Measurements from ENCODE around the gene PLEKHS1.
"Not testable (repeated sequence)": the region's sequence is repeated elsewhere in the genome, so short reads cannot be mapped to it uniquely, and the experiment has no call there.

PLEKHS1 gene

DNA sequence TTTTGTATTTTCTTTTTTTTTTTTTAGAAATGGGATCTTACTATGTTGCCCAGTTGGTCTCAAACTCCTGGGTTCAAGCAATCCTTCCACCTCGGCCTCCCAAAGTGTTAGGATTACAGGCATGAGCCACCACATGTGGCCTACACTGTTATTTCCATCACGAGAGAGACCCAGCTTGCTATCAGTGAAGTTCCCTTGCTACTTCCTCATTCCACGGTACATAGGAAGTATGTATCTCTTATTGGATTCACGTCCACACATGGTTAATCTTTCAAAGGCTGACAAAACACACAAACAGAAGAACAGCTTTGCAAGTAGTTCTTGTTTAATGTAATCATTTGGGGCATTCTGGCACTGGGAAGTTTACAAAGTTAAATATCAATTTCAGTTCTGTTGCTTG is 51.5 kb downstream of the PLEKHS1 start:
- no peak for ATAC-seq

GRCh38 chr10:113806503-113806902 is 55.0 kb downstream of the PLEKHS1 start:
- no peak for ATAC-seq

GRCh38 chr10:113808168-113808567 is 56.7 kb downstream of the PLEKHS1 start:
- no peak for ATAC-seq

DNA sequence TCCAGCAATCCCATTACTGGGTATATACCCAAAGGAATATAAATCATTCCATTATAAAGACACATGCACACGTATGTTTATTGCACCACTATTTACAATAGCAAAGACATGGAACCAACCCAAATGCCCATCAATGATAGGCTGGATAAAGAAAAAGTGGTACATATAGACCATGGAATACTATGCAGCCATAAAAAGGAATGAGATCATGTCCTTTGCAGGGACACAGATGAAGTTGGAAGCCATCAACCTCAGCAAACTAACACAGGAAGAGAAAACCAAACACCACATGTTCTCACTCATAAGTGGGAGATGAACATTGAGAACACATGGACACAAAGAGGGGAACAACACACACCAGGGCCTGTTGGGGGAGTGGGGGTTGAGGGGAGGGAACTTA is 63.2 kb downstream of the PLEKHS1 start:
- ATAC-seq = not testable (repeated sequence)

DNA sequence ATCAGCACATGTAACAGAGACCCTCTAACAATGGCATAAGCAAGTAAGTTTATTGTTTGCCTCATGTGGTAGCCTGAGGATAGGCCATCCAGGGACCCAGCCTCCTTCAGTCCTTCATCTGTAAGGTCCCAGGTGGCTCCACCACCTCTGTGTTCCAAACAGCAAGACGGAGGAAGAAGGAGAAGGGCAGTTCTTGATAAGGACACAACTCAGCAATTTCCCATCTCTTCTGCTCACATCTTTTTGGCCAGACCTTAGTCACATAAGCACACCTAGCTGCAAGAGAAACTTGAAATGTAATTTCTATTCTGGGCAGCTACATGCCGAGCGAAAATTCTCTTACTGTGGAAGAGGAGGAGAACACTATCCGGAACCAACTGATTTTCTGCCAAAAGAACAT is 68.5 kb downstream of the PLEKHS1 start:
- no peak for ATAC-seq

DNA sequence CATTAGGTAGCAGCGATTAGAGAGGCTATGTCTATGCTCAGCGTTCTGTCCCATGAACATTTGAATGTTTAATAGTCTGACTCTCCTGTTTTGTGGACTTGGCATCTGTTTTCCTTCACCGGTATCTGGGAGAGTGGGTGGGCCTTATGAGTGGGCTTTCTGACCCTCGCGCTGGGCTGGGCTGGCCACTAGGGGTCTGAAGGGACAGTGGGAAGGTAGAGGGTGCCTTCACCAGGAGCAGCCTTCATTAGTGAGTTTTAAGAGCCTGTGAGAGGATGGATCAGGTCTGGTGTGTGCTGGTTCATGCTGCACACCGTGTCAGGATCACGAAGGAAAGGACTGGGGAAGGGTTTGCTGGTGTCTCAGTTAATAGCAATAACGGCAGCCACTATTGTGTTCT is 69.0 kb downstream of the PLEKHS1 start:
- ATAC-seq = no peak

DNA sequence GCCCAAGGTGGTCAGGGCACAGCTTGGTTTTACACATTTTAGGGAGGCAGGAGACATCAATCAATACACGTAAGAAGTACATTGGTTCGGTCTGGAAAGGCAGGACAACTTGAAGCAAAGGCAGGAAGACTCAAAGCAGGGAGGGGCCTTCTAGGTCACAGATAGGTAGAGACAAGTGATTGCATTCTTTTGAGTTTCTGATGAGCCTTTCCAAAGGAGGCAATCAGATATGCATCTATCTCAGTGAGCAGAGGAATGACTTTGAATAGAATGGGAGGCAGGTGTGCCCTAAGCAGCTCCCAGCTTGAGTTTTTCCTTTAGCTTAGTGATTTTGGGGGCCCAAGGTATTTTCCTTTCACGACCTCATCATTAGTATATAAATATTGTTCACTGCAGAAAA is 69.8 kb downstream of the PLEKHS1 start:
- ATAC-seq = not testable (repeated sequence)

DNA sequence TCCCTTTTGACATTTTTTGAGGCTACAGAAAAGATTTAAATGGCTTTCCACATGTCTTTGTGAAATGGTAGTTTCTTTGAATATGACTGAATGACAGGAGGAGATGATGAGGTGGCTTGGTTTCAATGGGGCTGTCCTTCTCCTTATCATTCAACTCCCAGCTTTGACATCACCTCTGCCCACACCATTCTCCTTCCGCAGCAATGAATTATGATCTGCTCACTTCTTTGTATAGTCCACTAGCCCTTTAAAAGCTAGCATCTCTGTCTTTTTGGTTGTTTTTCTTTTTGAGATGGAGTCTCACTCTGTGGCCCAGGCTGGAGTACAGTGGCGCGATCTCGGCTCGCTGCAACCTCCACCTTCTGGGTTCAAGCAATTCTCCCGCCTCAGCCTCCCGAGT is 70.7 kb downstream of the PLEKHS1 start:
- ATAC-seq = no peak

DNA sequence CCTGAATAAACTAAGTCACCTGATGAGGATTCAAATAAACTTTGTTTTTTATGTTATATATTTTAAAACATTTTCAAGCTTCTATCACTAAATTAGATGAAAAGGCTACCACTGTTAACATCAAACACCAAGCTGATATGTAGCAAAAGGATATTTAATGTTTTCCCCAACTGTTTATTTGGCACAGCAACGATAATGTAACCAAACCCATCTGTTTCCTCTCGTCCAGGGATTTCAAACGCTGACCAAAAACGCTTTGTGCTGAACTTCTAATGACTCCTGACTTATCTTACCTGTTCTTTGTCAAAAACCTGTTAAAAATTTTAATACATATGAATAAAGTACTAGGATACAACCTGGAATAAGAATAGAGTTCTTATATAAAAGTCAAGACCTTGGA is 71.9 kb downstream of the PLEKHS1 start:
- no peak for ATAC-seq

DNA sequence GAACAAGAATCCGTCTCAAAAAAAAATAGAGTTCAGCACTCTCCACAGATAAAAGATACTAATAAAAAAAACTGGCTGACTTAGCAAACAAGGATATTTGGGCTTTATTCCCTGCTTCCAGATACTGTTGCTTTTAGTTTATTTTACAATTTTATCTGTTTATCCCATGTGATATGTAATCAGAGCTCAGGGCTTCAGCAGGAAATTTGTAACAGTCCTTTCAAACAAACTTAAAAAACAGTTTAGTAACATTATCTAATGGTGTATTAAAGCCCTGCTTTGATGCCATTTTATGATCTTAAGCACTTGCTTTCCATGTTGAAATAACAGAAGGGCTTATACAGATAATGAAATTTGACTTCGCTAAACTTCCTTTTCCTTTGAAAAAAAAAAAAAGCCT is 74.3 kb downstream of the PLEKHS1 start:
- ATAC-seq = no peak

- not testable (repeated sequence) for ATAC-seq
These were observed 77.1 kb downstream of the PLEKHS1 start for GRCh38 chr10:113828567-113828966.

Data from activated CD4-positive, CD25-positive, alpha-beta regulatory T cell treated with anti-CD3 and anti-CD28 coated beads, Interleukin-2, amount 50 U/mL, for 24 hours (primary cell).